HL-60 (cell line): ENCODE measurements around the gene TBL1XR1.

ENCODE experiments used
- DNase-seq, 2 experiments: peaks; one replicate each; pipeline ENCODE4 v3.0.0-alpha.2; 2010 to 2020; ENCODE audit warnings: low read depth in 1 of 2, low spot score in 1 of 2
- H3K27ac ChIP-seq: fragments of 250-450 bp; sonication (Bioruptor Pico); replicated peaks from 2 replicates; pipeline ENCODE4 v1.5.1; 2020; ENCODE audit warnings: mild to moderate bottlenecking, moderate library complexity
- H3K27me3 ChIP-seq: fragments of 250-450 bp; sonication (Bioruptor Pico); 2 replicates; pipeline ENCODE4 v1.5.1; 2021; ENCODE audit warnings: mild to moderate bottlenecking, moderate library complexity; ENCODE audit not compliant: insufficient read depth, poor library complexity, severe bottlenecking
- H3K4me3 ChIP-seq: replicated peaks from 2 replicates; pipeline ENCODE4 v1.5.1; 2011; ENCODE audit warnings: mild to moderate bottlenecking, control low read depth, low read length; ENCODE audit not compliant: insufficient read depth
- GABPA ChIP-seq: IDR thresholded peaks from 2 replicates; pipeline ENCODE4 v1.6.1; 2012; ENCODE audit warnings: low read depth
- POLR2AphosphoS5 ChIP-seq: IDR thresholded peaks from 2 replicates; pipeline ENCODE4 v1.6.1; 2012; ENCODE audit warnings: low read depth
- SPI1 ChIP-seq: IDR thresholded peaks from 2 replicates; pipeline ENCODE4 v1.6.1; 2012; ENCODE audit warnings: low read depth, mild to moderate bottlenecking, borderline replicate concordance
- TF ChIP-seq, protein P1 (sequence below): IDR thresholded peaks from one replicate; pipeline ENCODE4 v1.5.1; 2011; ENCODE audit warnings: low read length, control low read depth, inconsistent platforms; ENCODE audit not compliant: insufficient read depth
- TF ChIP-seq, protein P2 (sequence below): IDR thresholded peaks from 2 replicates; pipeline ENCODE4 v1.6.1; 2012; ENCODE audit warnings: low read depth; ENCODE audit not compliant: insufficient replicate concordance

Gene TBL1XR1

GRCh38 chr3:176977331-176977730 lies 220.0 kb downstream of the TBL1XR1 start:
- Histone ChIP-seq H3K27me3 (no peaks in the 10 kb centered on the region), H3K27ac (no peak overlapping the region), H3K4me3 (no peak overlapping the region)
- TF ChIP-seq SPI1 (no peak), GABPA (no peak), POLR2AphosphoS5 (no peak)
- TF ChIP-seq, protein P1, sequence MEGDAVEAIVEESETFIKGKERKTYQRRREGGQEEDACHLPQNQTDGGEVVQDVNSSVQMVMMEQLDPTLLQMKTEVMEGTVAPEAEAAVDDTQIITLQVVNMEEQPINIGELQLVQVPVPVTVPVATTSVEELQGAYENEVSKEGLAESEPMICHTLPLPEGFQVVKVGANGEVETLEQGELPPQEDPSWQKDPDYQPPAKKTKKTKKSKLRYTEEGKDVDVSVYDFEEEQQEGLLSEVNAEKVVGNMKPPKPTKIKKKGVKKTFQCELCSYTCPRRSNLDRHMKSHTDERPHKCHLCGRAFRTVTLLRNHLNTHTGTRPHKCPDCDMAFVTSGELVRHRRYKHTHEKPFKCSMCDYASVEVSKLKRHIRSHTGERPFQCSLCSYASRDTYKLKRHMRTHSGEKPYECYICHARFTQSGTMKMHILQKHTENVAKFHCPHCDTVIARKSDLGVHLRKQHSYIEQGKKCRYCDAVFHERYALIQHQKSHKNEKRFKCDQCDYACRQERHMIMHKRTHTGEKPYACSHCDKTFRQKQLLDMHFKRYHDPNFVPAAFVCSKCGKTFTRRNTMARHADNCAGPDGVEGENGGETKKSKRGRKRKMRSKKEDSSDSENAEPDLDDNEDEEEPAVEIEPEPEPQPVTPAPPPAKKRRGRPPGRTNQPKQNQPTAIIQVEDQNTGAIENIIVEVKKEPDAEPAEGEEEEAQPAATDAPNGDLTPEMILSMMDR, result no peak
- TF ChIP-seq, protein P2, sequence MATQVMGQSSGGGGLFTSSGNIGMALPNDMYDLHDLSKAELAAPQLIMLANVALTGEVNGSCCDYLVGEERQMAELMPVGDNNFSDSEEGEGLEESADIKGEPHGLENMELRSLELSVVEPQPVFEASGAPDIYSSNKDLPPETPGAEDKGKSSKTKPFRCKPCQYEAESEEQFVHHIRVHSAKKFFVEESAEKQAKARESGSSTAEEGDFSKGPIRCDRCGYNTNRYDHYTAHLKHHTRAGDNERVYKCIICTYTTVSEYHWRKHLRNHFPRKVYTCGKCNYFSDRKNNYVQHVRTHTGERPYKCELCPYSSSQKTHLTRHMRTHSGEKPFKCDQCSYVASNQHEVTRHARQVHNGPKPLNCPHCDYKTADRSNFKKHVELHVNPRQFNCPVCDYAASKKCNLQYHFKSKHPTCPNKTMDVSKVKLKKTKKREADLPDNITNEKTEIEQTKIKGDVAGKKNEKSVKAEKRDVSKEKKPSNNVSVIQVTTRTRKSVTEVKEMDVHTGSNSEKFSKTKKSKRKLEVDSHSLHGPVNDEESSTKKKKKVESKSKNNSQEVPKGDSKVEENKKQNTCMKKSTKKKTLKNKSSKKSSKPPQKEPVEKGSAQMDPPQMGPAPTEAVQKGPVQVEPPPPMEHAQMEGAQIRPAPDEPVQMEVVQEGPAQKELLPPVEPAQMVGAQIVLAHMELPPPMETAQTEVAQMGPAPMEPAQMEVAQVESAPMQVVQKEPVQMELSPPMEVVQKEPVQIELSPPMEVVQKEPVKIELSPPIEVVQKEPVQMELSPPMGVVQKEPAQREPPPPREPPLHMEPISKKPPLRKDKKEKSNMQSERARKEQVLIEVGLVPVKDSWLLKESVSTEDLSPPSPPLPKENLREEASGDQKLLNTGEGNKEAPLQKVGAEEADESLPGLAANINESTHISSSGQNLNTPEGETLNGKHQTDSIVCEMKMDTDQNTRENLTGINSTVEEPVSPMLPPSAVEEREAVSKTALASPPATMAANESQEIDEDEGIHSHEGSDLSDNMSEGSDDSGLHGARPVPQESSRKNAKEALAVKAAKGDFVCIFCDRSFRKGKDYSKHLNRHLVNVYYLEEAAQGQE, result no peak
- DNase-seq, result no peak

DNA sequence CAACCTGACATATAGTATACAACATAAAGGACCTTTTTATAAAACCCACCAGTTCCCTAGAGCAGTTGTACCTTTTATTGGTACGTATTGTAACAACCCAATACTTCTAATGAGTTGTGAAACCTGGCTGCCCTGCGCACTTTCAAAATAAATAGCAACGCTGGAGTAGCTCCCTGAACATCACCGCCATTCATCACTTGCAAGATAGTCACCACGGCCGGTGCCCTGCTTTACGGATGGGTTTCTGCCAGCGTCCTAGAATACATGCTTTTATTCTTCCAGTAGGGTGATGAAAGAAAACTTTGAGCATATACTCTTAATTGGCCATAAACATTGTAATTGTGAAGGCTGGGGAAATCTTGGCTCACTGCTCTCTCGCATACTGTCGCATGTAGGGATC lies 220.7 kb downstream of the TBL1XR1 start:
- Histone ChIP-seq H3K4me3 (no peak overlapping the region), H3K27ac (no peak overlapping the region), H3K27me3 (no peaks in the 10 kb centered on the region)
- TF ChIP-seq, protein P2, result no peak
- TF ChIP-seq GABPA, result no peak
- TF ChIP-seq POLR2AphosphoS5, result no peak
- TF ChIP-seq, protein P1, result no peak
- TF ChIP-seq SPI1, result no peak
- no peak for DNase-seq

GRCh38 chr3:176974279-176974678 lies 223.0 kb downstream of the TBL1XR1 start:
- no peak overlapping the region for H3K4me3 ChIP-seq
- H3K27me3 ChIP-seq, result no peaks in the 10 kb centered on the region
- no peak for DNase-seq
- TF ChIP-seq GABPA, result no peak
- no peak for TF ChIP-seq POLR2AphosphoS5
- no peak for TF ChIP-seq SPI1
- TF ChIP-seq, protein P1, result no peak
- no peak overlapping the region for H3K27ac ChIP-seq

DNA sequence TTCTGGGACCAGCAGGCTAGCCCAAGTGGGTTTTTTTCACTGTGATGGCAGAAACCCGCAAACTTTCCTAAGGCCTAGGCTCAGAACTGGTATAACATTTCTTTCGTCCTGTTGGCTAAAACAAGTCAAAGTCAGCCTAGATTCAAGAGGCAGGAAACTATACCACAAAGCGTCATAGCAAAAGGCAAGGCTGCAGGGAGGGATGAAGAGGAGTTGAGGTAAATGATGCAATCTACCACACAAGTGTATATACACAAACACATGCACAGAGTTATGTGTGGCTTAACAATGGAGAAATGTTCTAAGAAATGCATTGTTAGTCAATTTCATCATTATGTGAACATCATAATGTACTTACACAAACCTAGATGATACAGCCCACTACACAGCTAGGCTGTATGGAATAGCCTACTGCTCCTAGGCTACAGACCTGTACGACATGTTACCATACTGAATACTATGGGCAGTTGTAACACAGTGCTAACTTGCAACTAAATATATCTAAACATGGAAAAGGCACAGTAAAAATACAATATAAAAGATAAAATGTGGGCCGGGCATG lies 225.6 kb downstream of the TBL1XR1 start:
- Histone ChIP-seq H3K27me3 (no peaks in the 10 kb centered on the region), H3K27ac (no peak overlapping the region), H3K4me3 (no peak overlapping the region)
- TF ChIP-seq POLR2AphosphoS5, result no peak
- DNase-seq, result no peak
